Measurements from ENCODE around the gene SPTLC3.

The SPTLC3 gene

GRCh38 chr20:13034936-13035335 lies 26.2 kb downstream of the SPTLC3 start:
- no peak for DNase-seq

GRCh38 chr20:13035399-13036152 lies 26.8 kb downstream of the SPTLC3 start:
- DNase-seq = no peak

DNA sequence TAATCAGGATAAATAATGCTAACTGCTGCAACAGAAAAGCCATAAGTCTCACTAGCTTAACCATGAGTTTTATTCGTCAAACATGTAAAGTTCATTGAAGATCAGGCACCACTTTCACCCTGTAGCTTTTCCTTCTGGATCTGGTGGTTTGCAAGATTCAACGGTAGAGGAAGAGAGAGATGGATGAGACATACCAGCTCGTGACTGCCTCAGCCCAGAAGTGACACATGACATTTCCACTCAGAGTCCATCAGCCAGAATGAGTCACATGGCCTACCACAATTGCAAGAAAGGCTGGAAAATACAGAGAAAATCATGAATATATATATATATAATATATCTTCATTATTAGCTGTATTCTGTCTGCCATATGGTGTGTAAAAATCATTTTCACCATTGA lies 29.0 kb downstream of the SPTLC3 start:
- DNase-seq = no peak

DNA sequence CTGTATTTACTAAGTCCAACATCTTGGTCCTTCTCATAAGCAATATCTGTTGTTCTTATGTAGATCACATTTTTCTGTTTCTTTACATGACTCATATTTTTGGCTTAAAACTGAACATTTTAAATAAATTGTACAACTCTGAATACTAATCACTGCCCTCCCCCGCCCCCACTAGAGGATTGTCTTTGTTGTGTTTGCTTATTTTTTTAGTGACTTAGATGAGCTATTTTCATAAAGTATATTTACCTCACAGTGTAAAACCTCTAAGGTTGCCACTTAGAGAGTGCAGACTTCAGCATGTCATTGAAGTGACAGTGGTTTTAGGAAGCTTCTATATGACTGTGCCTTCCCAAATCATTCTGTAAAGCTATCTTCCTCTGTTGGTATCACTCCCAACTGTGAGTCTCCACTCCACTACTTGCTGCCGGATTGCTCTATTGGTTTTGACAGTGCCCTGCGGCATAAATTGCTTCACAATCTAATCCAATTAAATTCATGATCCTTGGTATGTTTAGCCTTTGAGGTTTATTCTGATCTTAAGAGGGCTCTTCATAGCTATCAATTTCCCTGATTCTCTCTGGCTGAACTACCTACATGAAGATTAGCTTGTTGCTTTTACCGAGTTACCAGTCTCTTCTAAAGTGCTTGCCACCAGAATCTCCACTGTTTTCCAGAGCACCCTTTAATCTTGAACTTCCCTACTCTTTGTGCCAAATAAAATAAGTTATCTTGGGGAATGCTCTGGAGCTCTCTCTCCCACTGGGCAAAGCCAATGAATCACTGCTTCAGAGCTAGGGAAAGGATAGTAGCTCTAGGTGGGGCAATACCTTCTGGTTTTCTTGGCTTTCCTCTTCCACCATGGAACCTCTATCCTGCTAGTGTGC lies 33.0 kb downstream of the SPTLC3 start:
- no peak for DNase-seq

- no peak for DNase-seq
These were observed 33.7 kb downstream of the SPTLC3 start for GRCh38 chr20:13042458-13042794.

- no peak for DNase-seq
These were observed 37.6 kb downstream of the SPTLC3 start for GRCh38 chr20:13046409-13046808.

GRCh38 chr20:13054011-13054410 lies 45.2 kb downstream of the SPTLC3 start:
- no peak for DNase-seq

DNA sequence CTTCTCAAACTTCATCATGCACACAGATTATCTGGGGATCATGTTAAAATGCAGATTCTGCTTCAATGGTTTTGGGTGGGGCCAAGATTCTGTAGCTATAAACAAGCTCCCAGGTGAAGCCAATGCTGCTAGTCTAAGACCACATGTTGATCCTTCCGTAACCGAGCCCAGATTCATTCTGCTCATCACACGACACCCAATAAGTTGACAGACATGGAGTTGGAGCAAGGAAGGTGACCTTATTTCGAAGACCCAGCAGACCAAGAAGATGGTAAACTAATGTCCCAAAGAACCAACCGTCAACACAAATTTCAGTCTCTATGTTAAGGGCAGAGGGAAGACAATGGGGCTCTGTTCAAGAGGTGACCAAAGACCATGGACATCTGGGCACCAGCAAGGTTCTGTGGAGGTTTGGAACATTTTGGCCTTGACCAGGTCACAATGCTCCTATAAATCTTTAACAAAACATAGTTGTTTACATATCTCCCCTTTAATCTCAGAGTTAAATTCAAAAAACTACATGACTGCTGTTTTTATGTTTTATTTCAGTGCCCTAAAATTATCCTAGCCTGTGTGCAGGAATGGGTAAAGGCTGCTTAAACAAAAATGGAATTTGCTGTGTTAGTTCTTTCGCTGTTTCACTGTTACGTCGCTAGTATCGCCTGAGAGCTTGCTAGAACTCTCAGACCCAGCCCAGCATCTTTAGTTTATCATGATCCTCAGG lies 50.1 kb downstream of the SPTLC3 start:
- DNase-seq = no peak

- no peak for DNase-seq
These were observed 50.8 kb downstream of the SPTLC3 start for GRCh38 chr20:13059398-13060136.

DNA sequence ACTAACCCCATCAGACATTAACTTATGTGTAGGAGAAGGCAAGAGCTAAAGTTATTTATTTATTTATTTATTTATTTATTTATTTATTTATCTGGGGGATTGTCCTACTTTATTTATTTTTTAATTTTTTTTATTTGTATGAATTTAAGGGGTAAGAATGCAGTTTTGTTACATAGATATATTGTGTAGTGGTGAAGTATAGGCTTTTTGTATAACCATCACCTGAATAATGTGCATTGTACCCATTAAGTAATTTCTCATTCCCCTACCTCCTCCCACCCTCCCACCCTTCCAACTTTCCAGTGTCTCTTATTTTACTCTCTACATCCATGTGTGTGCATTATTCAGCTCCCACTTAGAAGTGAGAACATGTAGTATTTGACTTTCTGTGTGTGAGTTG lies 51.6 kb downstream of the SPTLC3 start:
- DNase-seq = no peak

- no peak for DNase-seq
These were observed 52.6 kb downstream of the SPTLC3 start for GRCh38 chr20:13061381-13061780.

GRCh38 chr20:13062789-13063188 lies 54.0 kb downstream of the SPTLC3 start:
- DNase-seq = no peak

GRCh38 chr20:13068336-13068735 lies 59.6 kb downstream of the SPTLC3 start:
- no peak for DNase-seq

DNA sequence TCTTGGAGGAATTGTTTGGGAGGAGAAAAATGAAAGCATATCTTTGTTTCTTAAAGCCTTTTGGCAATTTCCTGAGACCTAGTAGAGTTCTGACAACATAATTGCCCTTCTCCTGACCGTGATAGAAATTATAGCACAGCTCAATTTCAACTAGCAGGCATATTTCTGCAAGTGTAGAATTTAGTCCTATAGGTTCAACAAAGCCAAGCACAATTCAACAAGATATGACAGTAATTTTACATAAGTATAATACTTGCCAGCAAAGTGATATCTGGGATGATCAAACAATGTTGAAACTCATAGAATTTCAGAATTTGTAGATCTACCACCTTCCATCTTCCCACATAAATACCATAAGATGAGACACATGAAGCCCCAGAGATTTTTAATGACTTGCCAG lies 73.1 kb downstream of the SPTLC3 start:
- no peak for DNase-seq

GRCh38 chr20:13082378-13082777 lies 73.6 kb downstream of the SPTLC3 start:
- DNase-seq = no peak

DNA sequence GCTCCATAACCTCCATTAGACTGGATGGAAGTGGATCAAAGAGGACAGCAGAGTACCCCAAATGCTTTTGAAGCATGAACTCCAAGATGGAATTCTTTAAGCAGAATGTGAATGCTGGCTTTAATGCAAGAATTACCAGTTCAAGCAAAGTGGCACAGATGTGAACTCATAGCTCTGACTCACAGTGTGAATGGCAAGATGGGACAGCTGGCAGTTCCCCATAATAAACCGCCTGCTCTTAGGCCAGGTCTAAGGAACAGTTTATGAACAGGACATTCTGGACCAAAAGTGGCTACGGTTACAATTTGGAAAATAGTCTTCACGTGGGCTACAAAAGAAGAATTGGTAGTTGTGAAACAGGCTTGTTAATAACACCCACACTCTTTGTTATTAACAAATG lies 76.5 kb downstream of the SPTLC3 start:
- no peak for DNase-seq

DNA sequence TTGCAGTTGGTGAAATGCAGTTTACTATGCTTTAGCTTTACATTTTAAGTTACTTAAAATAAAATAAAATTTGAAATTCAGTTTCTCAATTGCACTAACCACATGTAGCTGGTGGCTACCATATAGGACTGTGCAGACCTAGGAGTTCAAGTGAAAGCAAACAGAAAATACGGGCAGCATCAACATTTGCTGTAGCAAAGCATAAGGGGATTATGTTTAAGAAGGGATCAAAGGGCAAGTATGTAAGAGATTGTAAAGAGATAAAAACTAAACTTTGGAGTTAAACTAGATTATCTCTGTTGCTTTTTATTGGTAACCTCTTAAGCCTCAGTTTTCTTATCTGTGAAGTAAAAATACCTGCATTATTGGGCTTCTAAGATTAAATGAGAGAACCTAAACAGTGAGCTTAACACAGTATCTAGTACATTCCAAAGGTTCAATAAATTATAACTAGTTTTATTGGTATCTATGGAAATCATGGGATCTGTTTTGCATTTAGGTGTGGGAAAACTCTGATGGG lies 81.2 kb downstream of the SPTLC3 start:
- no peak for DNase-seq

- DNase-seq = peak; percentile 2
These were observed 83.3 kb downstream of the SPTLC3 start for GRCh38 chr20:13092111-13092510.

- DNase-seq = no peak
These were observed 86.2 kb downstream of the SPTLC3 start for GRCh38 chr20:13094976-13095375.

DNA sequence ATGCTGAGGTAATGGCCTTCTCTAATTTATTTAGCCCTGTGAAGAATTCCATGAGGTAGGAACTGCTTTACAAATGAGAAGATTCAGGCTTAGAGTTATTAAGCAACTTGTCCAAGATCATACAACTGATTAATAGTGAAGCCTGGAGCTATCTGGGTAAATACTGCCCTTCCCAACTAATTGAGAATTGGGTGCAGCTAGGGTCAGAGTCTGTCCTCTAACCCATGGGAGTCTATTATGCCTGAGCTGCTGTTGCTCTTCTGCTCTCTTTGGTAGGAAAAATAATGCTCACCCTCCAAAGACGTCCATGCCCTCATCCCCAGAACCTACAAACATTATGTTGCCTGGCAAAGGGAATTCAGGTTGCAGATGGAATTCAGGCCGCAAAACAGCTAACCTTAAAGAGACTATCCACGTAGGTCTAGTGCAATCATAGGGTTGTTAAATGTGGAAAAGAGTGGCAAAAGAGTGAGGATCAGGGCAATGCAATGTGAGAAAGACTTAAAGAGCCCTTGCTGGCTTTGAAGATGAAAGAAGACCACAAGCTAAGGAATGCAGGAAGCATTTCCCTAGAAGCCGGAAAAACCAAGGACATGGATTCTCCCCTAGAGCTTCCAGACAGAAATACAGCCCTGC lies 90.1 kb downstream of the SPTLC3 start:
- no peak for DNase-seq

- DNase-seq = no peak
These were observed 90.9 kb downstream of the SPTLC3 start for GRCh38 chr20:13099676-13100075.

DNA sequence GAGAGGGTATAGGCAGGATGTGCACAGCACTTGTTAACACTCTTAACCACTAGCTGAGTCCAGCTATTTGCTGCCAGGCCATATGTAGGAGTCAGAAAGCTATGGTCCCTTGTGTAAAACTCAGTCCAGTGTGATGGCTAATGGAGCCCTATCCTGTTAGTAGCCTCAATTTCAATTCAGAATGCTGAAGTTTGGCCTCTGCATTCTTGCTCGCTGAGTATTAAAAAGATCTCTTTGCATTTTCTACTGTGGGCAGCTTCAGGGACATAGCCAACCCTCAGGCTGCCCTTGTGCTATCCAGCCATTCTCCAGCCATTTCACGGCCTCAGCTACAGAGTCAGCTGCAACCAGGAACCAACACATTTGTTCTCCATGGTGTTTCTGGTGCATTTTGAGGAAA lies 92.5 kb downstream of the SPTLC3 start:
- DNase-seq = no peak

Data from hematopoietic multipotent progenitor cell treated with erythropoietin and hydrocortisone succinate and interleukin-3 and kit ligand, for 6 days (in vitro differentiated cells).